ENCODE data around the gene KCNG2. TPM values are rescaled to one million over a fixed set of nuclear protein-coding genes. Genes with fewer than 3 reads are reported as not detected.

Gene KCNG2
- total and polyA plus RNA-seq, 2 donors (not counting 1 experiment from before 2014, with no cell fraction given) = not detected

DNA sequence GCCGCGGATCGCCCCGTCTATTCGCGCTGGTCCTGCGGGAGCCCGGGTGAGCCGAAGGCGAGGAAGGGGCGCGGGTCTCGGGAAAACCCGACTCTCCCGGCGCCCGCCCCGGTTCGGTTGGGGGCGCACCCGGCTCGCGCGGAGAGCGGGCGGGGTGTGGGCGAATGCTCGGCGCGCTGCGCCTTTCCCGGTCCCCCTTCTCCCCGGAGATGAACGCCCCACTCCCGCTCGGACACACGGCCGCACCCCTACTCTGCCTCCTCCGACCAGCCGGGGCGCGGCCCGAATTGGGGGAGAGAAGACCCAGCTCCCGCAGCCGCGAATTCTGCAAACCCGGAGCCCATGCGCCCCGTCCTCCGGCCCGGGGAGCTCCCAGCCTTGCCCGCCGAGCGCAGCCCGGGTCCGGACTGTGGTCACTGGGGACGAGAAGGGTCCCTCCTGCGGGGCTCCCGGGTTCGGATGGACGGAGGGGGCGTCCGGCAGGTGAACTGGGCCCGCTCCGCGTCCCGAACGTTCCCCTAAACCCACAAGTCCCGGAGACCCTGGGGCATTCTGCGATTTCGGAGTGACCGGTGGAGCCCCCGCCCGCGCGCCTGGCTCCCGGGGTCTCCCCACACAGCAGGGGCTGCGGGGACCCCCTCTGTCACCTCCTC, 734 bp downstream of the KCNG2 start:
- CTCF ChIA-PET = interaction anchor here (0.6 to 1.0 kb wide), 2 partner anchors 29 to 178 kb away, joined by 3 read pairs; no protein-coding TSS in a partner anchor
- Histone ChIP-seq H3K27ac (ENCODE audit: low read length in 2 of 2) (no peak overlapping the region), H3K4me1 (ENCODE audit: control insufficient read depth in 2 of 2, insufficient read depth in 2 of 2, low read length in 2 of 2) (peaks cover 25 to 26% of the 10 kb centered on the region in 2 donors), H2AFZ (ENCODE audit: insufficient read depth, low read depth, low read length, poor library complexity, severe bottlenecking) (peak overlapping the region; percentile 36), H3K79me2 (ENCODE audit: control insufficient read depth, insufficient read depth, low read length) (no peaks in the 10 kb centered on the region), H3K9me3 (ENCODE audit: control extremely low read depth in 1 of 3, control insufficient read depth in 2 of 3, insufficient read depth in 1 of 3, low read length in 2 of 3) (peaks cover 0 to 13% (median 0%) of the 10 kb centered on the region in 3 donors), H3K27me3 (replicated peaks in 1 of 4; ENCODE audit: control extremely low read depth in 1 of 4, control insufficient read depth in 3 of 4, insufficient read depth in 4 of 4, low read length in 3 of 4) (peaks cover 0 to 33% (median 17%) of the 10 kb centered on the region in 4 experiments), H3K36me3 (replicated peaks in 1 of 2; ENCODE audit: control extremely low read depth in 1 of 2, control insufficient read depth in 1 of 2, extremely low read depth in 1 of 2, insufficient read depth in 2 of 2, low read length in 1 of 2) (no peaks in the 10 kb centered on the region), H3K4me2 (replicated peaks; ENCODE audit: low read depth, low read length, poor library complexity, severe bottlenecking) (peak overlapping the region; percentile 79), H4K20me1 (ENCODE audit: control insufficient read depth, insufficient read depth, low read length, poor library complexity, severe bottlenecking) (peaks cover 4% of the 10 kb centered on the region), H3K4me3 (ENCODE audit: control extremely low read depth in 1 of 5, extremely low read depth in 1 of 5, insufficient read depth in 1 of 5, low read depth in 2 of 5, low read length in 4 of 5) (peak overlapping the region in 3 of 5 experiments; percentile 23 to 38 (median 27)), H3K9ac (ENCODE audit: low read length) (peak overlapping the region; percentile 31)
- ATAC-seq (ENCODE audit: low read depth) (no peak), DNase-seq (peak; percentile 32)
- POLR2A ChIA-PET = no interaction called here
- no peak overlapping the region for H3K27ac Mint-ChIP-seq
- TF ChIP-seq EZH2 (IDR thresholded peaks at IDR 0.05; ENCODE audit: borderline replicate concordance, insufficient read depth, low read depth, low read length, poor library complexity, severe bottlenecking) = no peak
- TF ChIP-seq CTCF (IDR thresholded peaks at IDR 0.05) = no peak
- WGBS (ENCODE audit: insufficient coverage) = 3% methylated on average over 78 of the region's 78 CpGs
- no peaks in the 10 kb centered on the region for H3K9me3 Mint-ChIP-seq (ENCODE audit: insufficient read depth)
- peaks cover 22% of the 10 kb centered on the region for H3K4me1 Mint-ChIP-seq
- intact Hi-C loops (cut with micrococcal nuclease) = loop anchor here (5.0 to 10.0 kb wide), 3 partner anchors 164 to 349 kb away; partner anchors contain the start of genes HSBP1L1 and RBFA
- H3K4me3 Mint-ChIP-seq = peak overlapping the region; percentile 75
- H3K27me3 Mint-ChIP-seq = peaks cover 38% of the 10 kb centered on the region

DNA sequence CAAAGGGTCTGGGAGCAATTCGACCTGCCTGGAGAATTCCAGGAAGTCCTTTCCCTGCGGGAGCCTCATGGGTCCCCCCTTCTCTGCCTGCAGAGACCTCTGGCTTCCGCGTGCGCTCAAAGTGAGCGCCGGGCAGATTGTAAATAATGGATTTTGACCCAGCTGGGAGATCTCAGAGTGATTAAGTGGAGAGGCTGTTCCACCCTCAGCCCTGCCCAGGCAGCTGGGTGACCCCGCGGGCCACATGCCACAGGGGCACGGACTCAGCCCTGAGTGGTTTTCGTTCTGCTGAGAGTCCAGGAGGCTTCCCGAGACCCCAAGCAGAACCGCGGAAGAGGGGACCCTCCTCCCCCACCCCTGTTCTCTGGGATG, 1.2 kb downstream of the KCNG2 start:
- Histone ChIP-seq H3K9ac (ENCODE audit: low read length) (peak overlapping the region; percentile 31), H3K9me3 (ENCODE audit: control extremely low read depth in 1 of 3, control insufficient read depth in 2 of 3, insufficient read depth in 1 of 3, low read length in 2 of 3) (peaks cover 0 to 13% (median 0%) of the 10 kb centered on the region in 3 donors), H3K4me2 (replicated peaks; ENCODE audit: low read depth, low read length, poor library complexity, severe bottlenecking) (peak overlapping the region; percentile 79), H2AFZ (ENCODE audit: insufficient read depth, low read depth, low read length, poor library complexity, severe bottlenecking) (peak overlapping the region; percentile 36), H3K4me3 (ENCODE audit: control extremely low read depth in 1 of 5, extremely low read depth in 1 of 5, insufficient read depth in 1 of 5, low read depth in 2 of 5, low read length in 4 of 5) (peak overlapping the region in 3 of 5 experiments; percentile 9 to 38 (median 37)), H3K4me1 (ENCODE audit: control insufficient read depth in 2 of 2, insufficient read depth in 2 of 2, low read length in 2 of 2) (peaks cover 25 to 26% of the 10 kb centered on the region in 2 donors), H3K36me3 (replicated peaks in 1 of 2; ENCODE audit: control extremely low read depth in 1 of 2, control insufficient read depth in 1 of 2, extremely low read depth in 1 of 2, insufficient read depth in 2 of 2, low read length in 1 of 2) (no peaks in the 10 kb centered on the region), H3K79me2 (ENCODE audit: control insufficient read depth, insufficient read depth, low read length) (no peaks in the 10 kb centered on the region), H3K27me3 (replicated peaks in 1 of 4; ENCODE audit: control extremely low read depth in 1 of 4, control insufficient read depth in 3 of 4, insufficient read depth in 4 of 4, low read length in 3 of 4) (peaks cover 0 to 33% (median 17%) of the 10 kb centered on the region in 4 experiments), H4K20me1 (ENCODE audit: control insufficient read depth, insufficient read depth, low read length, poor library complexity, severe bottlenecking) (peaks cover 4% of the 10 kb centered on the region), H3K27ac (ENCODE audit: low read length in 2 of 2) (no peak overlapping the region)
- peaks cover 38% of the 10 kb centered on the region for H3K27me3 Mint-ChIP-seq
- H3K9me3 Mint-ChIP-seq (ENCODE audit: insufficient read depth) = no peaks in the 10 kb centered on the region
- H3K4me1 Mint-ChIP-seq = peaks cover 22% of the 10 kb centered on the region
- peak overlapping the region; percentile 75 for H3K4me3 Mint-ChIP-seq
- POLR2A ChIA-PET = interaction anchor here (0.6 kb wide), 1 partner anchor 12 kb away, joined by 3 read pairs; no protein-coding TSS in a partner anchor
- CTCF ChIA-PET = interaction anchor here (0.6 to 1.0 kb wide), 2 partner anchors 28 to 177 kb away, joined by 3 read pairs; no protein-coding TSS in a partner anchor
- no peak for TF ChIP-seq EZH2 (IDR thresholded peaks at IDR 0.05; ENCODE audit: borderline replicate concordance, insufficient read depth, low read depth, low read length, poor library complexity, severe bottlenecking)
- TF ChIP-seq CTCF (IDR thresholded peaks at IDR 0.05) = no peak
- H3K27ac Mint-ChIP-seq = no peak overlapping the region
- WGBS (ENCODE audit: insufficient coverage) = 9% methylated on average over 6 of the region's 14 CpGs
- intact Hi-C loops (cut with micrococcal nuclease) = loop anchor here (5.0 to 10.0 kb wide), 3 partner anchors 163 to 348 kb away; partner anchors contain the start of genes HSBP1L1 and RBFA
- no peak for DNase-seq
- ATAC-seq (ENCODE audit: low read depth) = no peak
